Choroid plexus epithelial cell (primary cell): Measurements from ENCODE around the gene XPR1.
"Not testable (repeated sequence)": the region's sequence is repeated elsewhere in the genome, so short reads cannot be mapped to it uniquely, and the experiment has no call there.

ENCODE experiments used
- DNase-seq: peaks from one replicate; pipeline ENCODE4 v3.0.0-alpha.2; 2010; ENCODE audit warnings: low read depth
- H3K4me3 ChIP-seq: 2 replicates; pipeline ENCODE4 v1.5.1; 2011; ENCODE audit warnings: low read depth, mild to moderate bottlenecking, control low read depth, low read length, moderate library complexity
- TF ChIP-seq, protein P1 (sequence below): conservative IDR thresholded peaks from 2 replicates; pipeline ENCODE4 v1.5.1; 2011; ENCODE audit warnings: low read depth, mild to moderate bottlenecking, control low read depth, inconsistent platforms, low read length, moderate library complexity

The XPR1 gene

DNA sequence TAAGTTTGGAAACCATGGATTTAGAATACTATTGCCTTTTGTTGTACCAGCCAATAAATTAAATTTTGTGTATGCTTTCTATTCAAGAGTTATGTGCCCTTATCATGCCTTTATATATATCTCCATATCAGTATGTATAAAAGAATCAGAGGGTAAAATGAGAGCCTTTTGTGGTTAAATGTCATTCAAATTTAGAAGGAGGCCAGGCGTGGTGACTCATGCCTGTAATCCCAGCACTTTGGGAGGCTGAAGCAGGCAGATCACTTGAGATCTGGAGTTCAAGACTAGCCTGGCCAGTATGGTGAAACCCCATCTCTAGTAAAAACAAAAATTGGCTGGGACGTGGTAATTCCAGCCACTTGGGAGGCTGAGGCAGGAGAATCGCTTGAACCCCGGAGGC, 88.9 kb downstream of the XPR1 start:
- TF ChIP-seq, protein P1, sequence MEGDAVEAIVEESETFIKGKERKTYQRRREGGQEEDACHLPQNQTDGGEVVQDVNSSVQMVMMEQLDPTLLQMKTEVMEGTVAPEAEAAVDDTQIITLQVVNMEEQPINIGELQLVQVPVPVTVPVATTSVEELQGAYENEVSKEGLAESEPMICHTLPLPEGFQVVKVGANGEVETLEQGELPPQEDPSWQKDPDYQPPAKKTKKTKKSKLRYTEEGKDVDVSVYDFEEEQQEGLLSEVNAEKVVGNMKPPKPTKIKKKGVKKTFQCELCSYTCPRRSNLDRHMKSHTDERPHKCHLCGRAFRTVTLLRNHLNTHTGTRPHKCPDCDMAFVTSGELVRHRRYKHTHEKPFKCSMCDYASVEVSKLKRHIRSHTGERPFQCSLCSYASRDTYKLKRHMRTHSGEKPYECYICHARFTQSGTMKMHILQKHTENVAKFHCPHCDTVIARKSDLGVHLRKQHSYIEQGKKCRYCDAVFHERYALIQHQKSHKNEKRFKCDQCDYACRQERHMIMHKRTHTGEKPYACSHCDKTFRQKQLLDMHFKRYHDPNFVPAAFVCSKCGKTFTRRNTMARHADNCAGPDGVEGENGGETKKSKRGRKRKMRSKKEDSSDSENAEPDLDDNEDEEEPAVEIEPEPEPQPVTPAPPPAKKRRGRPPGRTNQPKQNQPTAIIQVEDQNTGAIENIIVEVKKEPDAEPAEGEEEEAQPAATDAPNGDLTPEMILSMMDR, result no peak
- no peak overlapping the region for H3K4me3 ChIP-seq
- no peak for DNase-seq

DNA sequence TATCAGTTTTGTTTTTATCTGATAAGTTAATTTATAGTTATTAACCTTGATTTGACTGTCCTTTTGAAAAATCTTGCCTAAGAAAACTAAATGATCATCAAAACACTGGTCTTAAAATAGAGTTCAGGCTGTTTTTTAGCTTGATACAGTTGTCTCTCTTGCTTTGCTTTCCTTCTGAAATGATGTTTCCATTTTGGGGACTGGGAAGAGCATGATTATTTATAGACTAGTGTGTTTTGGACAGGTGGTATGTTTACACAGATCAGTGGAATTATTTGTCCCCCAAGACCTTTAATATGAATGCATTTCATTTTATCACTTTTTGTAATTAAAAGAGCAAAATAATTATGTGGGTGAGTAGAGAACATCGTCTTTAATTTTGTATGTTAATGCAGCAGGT, 90.8 kb downstream of the XPR1 start:
- TF ChIP-seq, protein P1, result no peak
- no peak overlapping the region for H3K4me3 ChIP-seq
- DNase-seq, result no peak

DNA sequence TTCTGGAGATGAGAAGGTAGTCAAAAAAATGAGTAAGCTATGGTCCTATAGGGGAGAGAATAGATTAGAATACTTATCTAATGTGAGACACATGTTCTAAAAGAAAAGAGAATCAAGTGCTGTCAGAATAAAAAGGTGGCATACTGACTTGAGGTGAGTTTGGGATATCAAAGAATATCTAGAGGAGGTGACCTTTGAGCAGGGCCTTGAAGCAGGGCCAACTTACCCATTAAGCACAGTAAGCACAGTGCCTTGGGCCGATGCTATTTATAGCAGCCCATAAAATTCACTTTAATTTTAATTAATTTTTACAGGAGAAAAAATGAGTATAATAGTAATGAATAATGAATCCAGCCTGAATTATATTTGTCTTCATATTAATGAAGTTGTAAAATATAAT, 92.2 kb downstream of the XPR1 start:
- DNase-seq, result no peak
- TF ChIP-seq, protein P1, result no peak
- H3K4me3 ChIP-seq, result no peak overlapping the region

DNA sequence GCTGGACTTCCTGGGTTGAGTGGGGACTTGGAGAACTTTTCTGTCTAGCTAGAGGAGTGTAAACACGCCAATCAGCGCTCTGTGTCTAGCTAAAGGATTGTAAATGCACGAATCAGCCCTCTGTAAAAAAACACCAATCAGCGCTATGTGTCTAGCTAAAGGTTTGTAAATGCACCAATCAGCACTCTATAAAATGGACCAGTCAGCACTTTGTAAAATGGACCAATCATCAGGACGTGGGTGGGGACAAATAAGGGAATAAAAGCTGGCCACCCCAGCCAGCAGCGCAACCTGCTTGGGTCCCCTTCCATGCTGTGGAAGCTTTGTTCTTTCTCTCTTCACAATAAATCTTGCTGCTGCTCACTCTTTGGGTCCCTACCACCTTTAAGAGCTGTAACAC, 94.2 kb downstream of the XPR1 start:
- H3K4me3 ChIP-seq, DNase-seq: not testable (repeated sequence)

DNA sequence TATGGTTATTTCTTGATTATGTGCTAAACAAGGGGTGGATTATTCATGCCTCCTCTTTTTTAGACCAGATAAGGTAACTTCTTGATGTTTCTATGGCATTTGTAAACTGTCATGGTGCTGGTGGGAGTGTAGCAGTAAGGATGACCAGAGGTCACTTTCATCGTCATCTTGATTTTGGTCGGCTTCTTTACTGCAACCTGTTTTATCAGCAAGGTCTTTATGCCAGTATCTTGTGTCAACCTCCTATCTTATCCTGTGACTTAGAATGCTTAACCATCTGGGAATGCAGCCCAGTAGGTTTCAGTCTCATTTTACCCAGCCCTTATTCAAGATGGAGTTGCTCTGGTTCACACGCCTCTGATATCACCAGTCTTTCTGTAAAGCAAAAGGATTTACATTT, 95.9 kb downstream of the XPR1 start:
- H3K4me3 ChIP-seq, DNase-seq: not testable (repeated sequence)

DNA sequence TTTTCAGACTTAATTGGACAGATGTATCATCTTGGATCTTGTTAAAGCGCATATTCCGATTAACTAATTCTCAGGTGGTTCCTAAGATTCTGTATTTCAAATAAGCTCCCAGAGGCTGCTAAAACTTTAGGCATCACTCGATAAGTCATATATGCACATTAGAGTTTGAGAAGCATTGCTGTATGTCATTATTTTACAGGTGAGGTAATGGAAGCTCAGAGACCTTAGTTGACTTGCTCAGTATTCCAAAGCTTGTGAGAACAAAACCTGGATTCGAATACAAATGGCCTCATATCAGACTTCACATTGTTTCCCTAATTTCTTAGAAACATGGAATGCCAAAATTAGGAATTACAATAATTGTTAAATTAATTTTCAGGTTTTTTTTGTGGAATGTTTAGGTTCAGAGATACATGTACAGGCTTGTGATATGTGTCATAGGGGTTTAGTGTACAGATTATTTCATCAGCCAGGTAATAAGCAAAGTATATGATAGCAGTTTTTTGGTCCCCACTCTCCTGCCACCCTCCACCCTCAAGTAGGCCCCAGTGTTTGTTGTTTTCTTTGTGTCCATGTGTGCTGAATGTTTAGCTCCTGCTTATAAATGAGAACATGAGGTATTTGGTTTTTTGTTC, 96.8 kb downstream of the XPR1 start:
- DNase-seq, result no peak
- no peak overlapping the region for H3K4me3 ChIP-seq
- TF ChIP-seq, protein P1, result no peak

DNA sequence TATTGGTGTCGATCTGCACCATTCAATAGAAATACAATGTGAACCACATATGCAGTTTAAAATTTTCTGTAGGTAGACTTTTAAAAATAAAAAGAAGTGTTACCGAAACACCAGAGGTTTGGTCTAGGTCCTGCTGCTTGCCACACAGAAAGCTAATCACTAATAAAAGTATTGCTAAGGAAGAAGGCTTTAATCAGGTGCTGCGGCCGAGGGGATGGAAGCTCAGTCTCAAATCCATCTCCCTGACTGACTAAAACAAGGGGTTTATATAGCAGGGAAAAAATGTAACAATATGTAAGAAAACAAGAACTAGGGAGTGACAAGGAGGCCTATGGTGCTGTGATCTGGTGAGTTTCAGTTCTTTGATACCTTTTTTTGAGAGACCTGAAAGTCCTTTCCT, 99.3 kb downstream of the XPR1 start:
- TF ChIP-seq, protein P1, result no peak
- no peak for DNase-seq
- no peak overlapping the region for H3K4me3 ChIP-seq

DNA sequence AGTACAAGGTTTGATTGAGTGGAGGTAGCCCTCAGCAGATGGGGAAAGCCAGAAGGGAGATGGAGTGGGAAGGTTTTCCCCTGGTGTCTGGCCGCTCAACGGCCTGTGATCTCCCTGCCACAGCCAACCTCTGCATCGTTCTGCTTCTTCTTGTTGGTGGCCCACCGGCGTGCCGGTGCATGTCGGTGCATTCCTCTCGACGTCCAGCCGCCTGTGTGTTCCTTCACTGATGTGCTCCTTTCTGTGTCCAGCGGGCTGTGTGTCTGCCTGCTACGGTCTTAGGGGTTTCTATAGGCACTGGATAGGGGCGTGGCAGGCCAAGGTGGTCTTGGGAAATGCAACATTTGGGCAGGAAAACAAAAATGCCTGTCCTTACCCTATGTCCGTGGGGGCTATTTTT, 101.0 kb downstream of the XPR1 start:
- DNase-seq, result no peak
- TF ChIP-seq, protein P1, result no peak
- no peak overlapping the region for H3K4me3 ChIP-seq
